ENCODE results near the gene PARP1. TPM values are rescaled to one million over a fixed set of nuclear protein-coding genes. Genes with fewer than 3 reads are reported as not detected.

The PARP1 gene
- total RNA-seq, 2 experiments from 2014 or later: 532 to 594 TPM

Other genes starting within 250 kb of the PARP1 start
- gene ACBD3, start 221.4 kb downstream of the PARP1 start, total RNA-seq (2014; rRNA removed; shearing (Covaris generic)): 30.3 and 35.3 TPM in 2 replicates
- 51.7 and 54.1 TPM in 2 replicates for gene ACBD3, start 221.4 kb downstream of the PARP1 start, total RNA-seq (2022)
- 0.28 and 0.82 TPM in 2 replicates for gene MIXL1, start 184.4 kb downstream of the PARP1 start, total RNA-seq (2014; rRNA removed; shearing (Covaris generic))
- gene MIXL1, start 184.4 kb downstream of the PARP1 start, total RNA-seq (2022): 2.2 and 2.7 TPM in 2 replicates
- 17.2 and 19.7 TPM in 2 replicates for gene LIN9, start 98.9 kb downstream of the PARP1 start, total RNA-seq (2014; rRNA removed; shearing (Covaris generic))
- 20.1 and 22.4 TPM in 2 replicates for gene LIN9, start 98.9 kb downstream of the PARP1 start, total RNA-seq (2022)
- gene STUM, start 140.7 kb upstream of the PARP1 start, total RNA-seq (2014; rRNA removed; shearing (Covaris generic)): not detected in 2 replicates
- not detected in 2 replicates for gene STUM, start 140.7 kb upstream of the PARP1 start, total RNA-seq (2022)